GM18951 (cell line): Measurements from ENCODE around the gene THAP3.

ENCODE experiments used
- POLR2A ChIP-seq: IDR thresholded peaks from 4 replicates; pipeline ENCODE4 v1.6.1; 2011; ENCODE audit warnings: mild to moderate bottlenecking; ENCODE audit not compliant: insufficient read length, insufficient read depth; ENCODE audit errors: extremely low read depth
- in situ Hi-C: fragments of 300-500 bp; cut with MboI; formaldehyde crosslinking; loops from one replicate; pipeline ENCODE4 v1.12.0; 2022; ENCODE audit warnings: low sequenced_read_pairs, mixed read lengths, inconsistent platforms; ENCODE audit not compliant: unreplicated experiment

THAP3 gene

GRCh38 chr1:6624710-6625583 is at the start of gene THAP3:
TSS of gene THAP3 (plus strand) at chr1:6624868. CDS start at chr1:6625219, 351 bp downstream.
- in situ Hi-C loops: no loop called here
- TF ChIP-seq POLR2A: peak; percentile 62

GRCh38 chr1:6577831-6578525 is 46.7 kb upstream of the THAP3 start:
- no peak for TF ChIP-seq POLR2A

GRCh38 chr1:6578624-6579373 is 45.9 kb upstream of the THAP3 start:
- TF ChIP-seq POLR2A: no peak
- in situ Hi-C loops: no loop called here

More at GRCh38 chr1:6577831-6578525, 46.7 kb upstream of the THAP3 start:
- in situ Hi-C loops: no loop called here

DNA sequence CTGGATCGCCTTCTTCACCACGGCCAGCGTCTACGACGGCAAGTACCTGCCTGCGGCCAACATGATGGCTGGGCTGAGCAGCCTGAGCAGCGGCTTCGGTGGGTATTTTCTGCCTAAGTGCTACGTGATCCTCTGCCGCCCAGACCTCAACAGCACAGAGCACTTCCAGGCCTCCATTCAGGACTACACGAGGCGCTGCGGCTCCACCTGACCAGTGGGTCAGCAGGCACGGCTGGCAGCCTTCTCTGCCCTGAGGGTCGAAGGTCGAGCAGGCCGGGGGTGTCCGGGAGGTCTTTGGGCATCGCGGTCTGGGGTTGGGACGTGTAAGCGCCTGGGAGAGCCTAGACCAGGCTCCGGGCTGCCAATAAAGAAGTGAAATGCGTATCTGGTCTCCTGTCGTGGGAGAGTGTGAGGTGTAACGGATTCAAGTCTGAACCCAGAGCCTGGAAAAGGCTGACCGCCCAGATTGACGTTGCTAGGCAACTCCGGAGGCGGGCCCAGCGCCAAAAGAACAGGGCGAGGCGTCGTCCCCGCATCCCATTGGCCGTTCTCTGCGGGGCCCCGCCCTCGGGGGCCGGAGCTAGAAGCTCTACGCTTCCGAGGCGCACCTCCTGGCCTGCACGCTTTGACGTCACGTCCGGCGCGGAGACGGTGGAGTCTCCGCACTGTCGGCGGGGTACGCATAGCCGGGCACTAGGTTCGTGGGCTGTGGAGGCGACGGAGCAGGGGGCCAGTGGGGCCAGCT is 45.1 kb upstream of the THAP3 start, which contains the start of gene ZBTB48:
ZBTB48 (plus strand) TSS at position 621 of the 745 bp plus-strand sequence. CDS start 616 bp downstream, outside the sequence.
- in situ Hi-C loops: no loop called here
- peak; percentile 97 for TF ChIP-seq POLR2A

DNA sequence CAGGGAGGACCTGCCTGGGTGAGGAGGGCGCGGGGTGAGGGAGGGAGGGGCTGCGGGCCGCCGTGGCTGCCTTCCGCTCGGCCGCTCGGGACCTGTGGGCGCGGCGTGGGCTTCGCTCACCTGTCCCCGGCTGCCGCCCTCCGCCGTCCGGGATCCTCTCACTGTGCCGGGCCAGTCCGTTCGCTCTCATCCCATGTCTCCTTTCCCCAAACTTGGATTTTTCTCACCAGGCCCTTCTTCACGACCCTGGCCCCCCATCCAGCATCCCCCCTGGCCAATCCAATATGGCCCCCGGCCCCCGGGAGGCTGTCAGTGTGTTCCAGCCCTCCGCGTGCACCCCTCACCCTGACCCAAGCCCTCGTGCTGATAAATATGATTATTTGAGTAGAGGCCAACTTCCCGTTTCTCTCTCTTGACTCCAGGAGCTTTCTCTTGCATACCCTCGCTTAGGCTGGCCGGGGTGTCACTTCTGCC is 44.5 kb upstream of the THAP3 start:
- in situ Hi-C loops: no loop called here
- TF ChIP-seq POLR2A: no peak

- in situ Hi-C loops: no loop called here
- TF ChIP-seq POLR2A: no peak
Observed at GRCh38 chr1:6580593-6581409, 43.9 kb upstream of the THAP3 start.

DNA sequence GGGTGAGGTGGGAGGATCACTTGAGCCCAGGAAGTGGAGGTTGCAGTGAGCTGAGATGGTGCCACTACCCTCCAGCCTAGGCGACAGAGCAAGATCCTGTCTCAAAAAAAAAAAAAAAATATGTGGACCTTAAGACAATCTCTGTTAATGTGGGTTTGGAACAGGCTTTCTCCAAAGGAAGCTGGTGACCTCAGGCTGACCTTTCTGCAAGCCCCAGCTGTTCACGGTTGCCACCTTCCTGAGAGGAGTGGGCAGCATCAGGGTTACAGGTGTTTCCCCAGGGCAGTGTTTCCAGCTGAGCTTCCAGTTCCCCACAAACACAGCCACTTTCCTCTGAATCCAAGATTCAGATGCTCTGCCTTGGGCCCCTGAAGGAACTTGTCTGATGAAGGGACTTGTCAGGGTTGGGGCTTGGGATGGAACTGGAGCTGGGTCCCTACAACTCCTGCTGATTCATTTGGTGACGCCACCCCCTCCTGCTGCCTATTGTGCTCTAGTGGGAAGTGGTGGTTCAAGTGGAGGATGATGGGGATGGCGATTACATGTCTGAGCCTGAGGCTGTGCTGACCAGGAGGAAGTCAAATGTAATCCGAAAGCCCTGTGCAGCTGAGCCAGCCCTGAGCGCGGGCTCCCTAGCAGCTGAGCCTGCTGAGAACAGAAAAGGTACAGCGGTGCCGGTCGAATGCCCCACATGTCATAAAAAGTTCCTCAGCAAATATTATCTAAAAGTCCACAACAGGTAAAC is 42.9 kb upstream of the THAP3 start:
- in situ Hi-C loops: no loop called here
- TF ChIP-seq POLR2A: no peak

GRCh38 chr1:6582370-6582769 is 42.3 kb upstream of the THAP3 start:
- in situ Hi-C loops: no loop called here

GRCh38 chr1:6584126-6585080 is 40.3 kb upstream of the THAP3 start:
- TF ChIP-seq POLR2A: no peak
- in situ Hi-C loops: no loop called here

More at GRCh38 chr1:6582370-6582769, 42.3 kb upstream of the THAP3 start:
- no peak for TF ChIP-seq POLR2A
